HFFc6 (cell line): ENCODE measurements around the gene STUM. TPM values are rescaled to one million over a fixed set of nuclear protein-coding genes. Genes with fewer than 3 reads are reported as not detected.

ENCODE experiments used
- DNase-seq: peaks from one replicate; pipeline ENCODE4 v3.0.0-alpha.2; 2018
- H3K27ac Mint-ChIP-seq: 2 replicates; pipeline ENCODE4 v1.8.0; 2020; ENCODE audit warnings: mild to moderate bottlenecking, mixed read lengths
- H3K27me3 Mint-ChIP-seq: 2 replicates; pipeline ENCODE4 v1.8.0; 2021; ENCODE audit warnings: mild to moderate bottlenecking, moderate library complexity, mixed read lengths; ENCODE audit not compliant: insufficient read depth
- H3K36me3 Mint-ChIP-seq: 2 replicates; pipeline ENCODE4 v1.8.0; 2021; ENCODE audit warnings: low read depth, mixed read lengths
- H3K4me1 Mint-ChIP-seq: 2 replicates; pipeline ENCODE4 v1.8.0; 2020; ENCODE audit warnings: low read depth, mixed read lengths
- H3K4me3 Mint-ChIP-seq: 2 replicates; pipeline ENCODE4 v1.8.0; 2020; ENCODE audit warnings: mild to moderate bottlenecking, moderate library complexity, mixed read lengths
- H3K9me3 Mint-ChIP-seq: 2 replicates; pipeline ENCODE4 v1.8.0; 2020; ENCODE audit warnings: mild to moderate bottlenecking, mixed read lengths
- CTCF ChIP-seq: fragments of 200-600 bp; sonication (generic); IDR thresholded peaks from 2 replicates; pipeline ENCODE4 v1.5.0; 2021; ENCODE audit warnings: antibody characterized with exemption, mild to moderate bottlenecking
- total RNA-seq, 6 experiments: library from RNA; stranded (reverse); fragmentation: NEBNext Ultra II Directional; extraction: Animal tissue kit (Norgen Biotek cat#: 25700); gene quantifications; 2 replicates in 1 of 6; 3 replicates in 5 of 6; pipeline ENCODE4 v1.2.3, GENCODE V29; 2021

Gene STUM
- total RNA-seq, 6 experiments from 2014 or later, result not detected

GRCh38 chr1:226599636-226600238 is 51.2 kb downstream of the STUM start:
- Mint-ChIP-seq H3K4me1 (peaks cover 29% of the 10 kb centered on the region), H3K27me3 (peaks cover 25% of the 10 kb centered on the region), H3K9me3 (peaks cover 4% of the 10 kb centered on the region; the same call in 1 of the 2 replicates), H3K4me3 (no peak overlapping the region; the same call in 1 of the 2 replicates), H3K36me3 (no peaks in the 10 kb centered on the region), H3K27ac (no peak overlapping the region)
- DNase-seq, result no peak
- TF ChIP-seq CTCF, result no peak

GRCh38 chr1:226600254-226600653 is 51.7 kb downstream of the STUM start:
- Mint-ChIP-seq H3K4me1 (peaks cover 34% of the 10 kb centered on the region), H3K4me3 (no peak overlapping the region; the same call in 1 of the 2 replicates), H3K27me3 (peaks cover 29% of the 10 kb centered on the region), H3K36me3 (no peaks in the 10 kb centered on the region), H3K27ac (no peak overlapping the region), H3K9me3 (peaks cover 4% of the 10 kb centered on the region; the same call in 1 of the 2 replicates)
- DNase-seq, result no peak
- TF ChIP-seq CTCF, result no peak

- DNase-seq, result no peak
- Mint-ChIP-seq H3K36me3 (no peaks in the 10 kb centered on the region), H3K4me1 (peaks cover 35% of the 10 kb centered on the region), H3K4me3 (no peak overlapping the region), H3K9me3 (no peaks in the 10 kb centered on the region), H3K27me3 (peaks cover 23% of the 10 kb centered on the region), H3K27ac (no peak overlapping the region)
- TF ChIP-seq CTCF, result no peak
These were observed 52.9 kb downstream of the STUM start for GRCh38 chr1:226601456-226601855.

GRCh38 chr1:226602186-226603021 is 53.8 kb downstream of the STUM start:
- no peak for TF ChIP-seq CTCF
- H3K4me3 Mint-ChIP-seq, result peak overlapping the region; percentile 81
- no peaks in the 10 kb centered on the region for H3K36me3 Mint-ChIP-seq
- DNase-seq, result peak; percentile 30
- peaks cover 18% of the 10 kb centered on the region for H3K27me3 Mint-ChIP-seq
- H3K4me1 Mint-ChIP-seq, result peaks cover 35% of the 10 kb centered on the region
- H3K9me3 Mint-ChIP-seq, result no peaks in the 10 kb centered on the region
- H3K27ac Mint-ChIP-seq, result peak overlapping the region; percentile 52

- Mint-ChIP-seq H3K36me3 (no peaks in the 10 kb centered on the region), H3K9me3 (no peaks in the 10 kb centered on the region), H3K4me1 (peaks cover 35% of the 10 kb centered on the region), H3K27me3 (peaks cover 15% of the 10 kb centered on the region), H3K4me3 (peak overlapping the region; percentile 81), H3K27ac (peak overlapping the region; percentile 52)
- no peak for DNase-seq
- no peak for TF ChIP-seq CTCF
These were observed 54.7 kb downstream of the STUM start for GRCh38 chr1:226603022-226603857.
